Hepatocyte (in vitro differentiated cells): ENCODE measurements around the gene THSD4.

Source experiments
- CTCF ChIP-seq: fragments of 200-600 bp; sonication (generic); IDR thresholded peaks from 2 replicates; pipeline ENCODE4 v1.5.1; 2016; ENCODE audit warnings: antibody characterized with exemption, mild to moderate bottlenecking; ENCODE audit not compliant: poor library complexity
- EZH2 ChIP-seq: fragments of 200-600 bp; sonication (generic); IDR thresholded peaks from 2 replicates; pipeline ENCODE4 v1.6.1; 2016; ENCODE audit warnings: antibody characterized with exemption, mild to moderate bottlenecking, borderline replicate concordance

DNA sequence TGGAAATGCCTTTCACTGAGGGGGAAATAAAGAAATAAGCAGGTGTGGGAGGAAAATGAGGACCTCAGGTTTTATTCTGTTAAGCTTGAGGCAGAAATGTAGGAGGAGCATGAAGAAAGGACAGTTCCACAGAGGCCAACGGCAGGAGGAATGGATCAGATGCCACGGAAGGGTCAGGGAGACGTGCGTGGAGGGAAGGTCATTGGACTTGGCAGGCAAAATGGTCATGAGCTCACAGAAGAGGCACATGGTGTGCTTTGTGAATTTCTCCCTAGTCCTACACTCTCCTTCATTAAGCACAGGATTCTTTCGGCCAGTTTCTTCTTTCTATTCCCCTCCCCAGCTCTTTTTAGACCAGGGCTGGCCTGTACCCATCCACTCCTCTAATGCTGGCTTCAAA lies 32.5 kb upstream of the THSD4 start:
- TF ChIP-seq CTCF (no peak), EZH2 (no peak)
